Lung microvascular endothelial cell (primary cell): Measurements from ENCODE around the gene ZNF438. TPM values are rescaled to one million over a fixed set of nuclear protein-coding genes. Genes with fewer than 3 reads are reported as not detected.

Experiments used
- DNase-seq, 2 donors: peaks; one replicate each; pipeline versions ENCODE4 v3.0.0 to v3.0.0-alpha.2; 2010; ENCODE audit warnings: low read depth in 2 of 2
- total RNA-seq: library from RNA; depleted of rRNA; stranded (reverse); fragments of >200 nt; gene quantifications from 2 replicates; pipeline ENCODE4 v1.2.1, GENCODE V29; 2014

ZNF438 gene
- total RNA-seq, 1 donor from 2014 or later = 2.6 TPM

- peak; percentile 37 to 79 for DNase-seq
Observed at GRCh38 chr10:30893208-30893607, 138.5 kb downstream of the ZNF438 start.

- DNase-seq = no peak
Observed at GRCh38 chr10:30887839-30888238, 143.8 kb downstream of the ZNF438 start.

GRCh38 chr10:30885423-30885822, 146.2 kb downstream of the ZNF438 start:
- no peak for DNase-seq

GRCh38 chr10:30883751-30884150, 147.9 kb downstream of the ZNF438 start:
- no peak for DNase-seq

- DNase-seq = peak; percentile 30 to 66
Observed at GRCh38 chr10:30883116-30883515, 148.5 kb downstream of the ZNF438 start.

- DNase-seq = peak; percentile 3 to 60
Observed at GRCh38 chr10:30882281-30882680, 149.4 kb downstream of the ZNF438 start.

- DNase-seq = no peak
Observed at GRCh38 chr10:30878920-30879319, 152.7 kb downstream of the ZNF438 start.

GRCh38 chr10:30877111-30877510, 154.6 kb downstream of the ZNF438 start:
- peak in 1 of 2 donors; percentile 35 for DNase-seq

- peak in 1 of 2 donors; percentile 18 for DNase-seq
Observed at GRCh38 chr10:30873411-30873810, 158.3 kb downstream of the ZNF438 start.

- DNase-seq = no peak
Observed at GRCh38 chr10:30870896-30871295, 160.8 kb downstream of the ZNF438 start.

- DNase-seq = no peak
Observed at GRCh38 chr10:30869566-30869965, 162.1 kb downstream of the ZNF438 start.

- no peak for DNase-seq
Observed at GRCh38 chr10:30868611-30869010, 163.1 kb downstream of the ZNF438 start.

- DNase-seq = peak in 1 of 2 donors; percentile 64
Observed at GRCh38 chr10:30866896-30867295, 164.8 kb downstream of the ZNF438 start.

GRCh38 chr10:30865141-30865926, 166.3 kb downstream of the ZNF438 start:
- DNase-seq = no peak

GRCh38 chr10:30863516-30864210, 168.0 kb downstream of the ZNF438 start:
- DNase-seq = no peak

GRCh38 chr10:30862486-30862885, 169.2 kb downstream of the ZNF438 start:
- DNase-seq = peak in 1 of 2 donors; percentile 24

- DNase-seq = no peak
Observed at GRCh38 chr10:30861976-30862375, 169.7 kb downstream of the ZNF438 start.

GRCh38 chr10:30861221-30861620, 170.4 kb downstream of the ZNF438 start:
- no peak for DNase-seq

GRCh38 chr10:30858499-30858898, 173.2 kb downstream of the ZNF438 start:
- DNase-seq = peak in 1 of 2 donors; percentile 95

GRCh38 chr10:30857803-30858202, 173.9 kb downstream of the ZNF438 start:
- DNase-seq = peak; percentile 61 to 78

- peak in 1 of 2 donors; percentile 17 for DNase-seq
Observed at GRCh38 chr10:30855131-30855530, 176.5 kb downstream of the ZNF438 start.

GRCh38 chr10:30854656-30855055, 177.0 kb downstream of the ZNF438 start:
- peak; percentile 33 to 42 for DNase-seq

GRCh38 chr10:30853066-30853465, 178.6 kb downstream of the ZNF438 start:
- no peak for DNase-seq
